GOT3 (cell line): ENCODE data around the gene PSMC3.
A peak's percentile ranks its signal among the peaks of the same experiment; 100 is the strongest.

ENCODE experiments used
- DNase-seq: peaks from one replicate; lab custom pipeline; 2025; ENCODE audit warnings: mixed read lengths; lab: John Stamatoyannopoulos, UW

Gene PSMC3

DNA sequence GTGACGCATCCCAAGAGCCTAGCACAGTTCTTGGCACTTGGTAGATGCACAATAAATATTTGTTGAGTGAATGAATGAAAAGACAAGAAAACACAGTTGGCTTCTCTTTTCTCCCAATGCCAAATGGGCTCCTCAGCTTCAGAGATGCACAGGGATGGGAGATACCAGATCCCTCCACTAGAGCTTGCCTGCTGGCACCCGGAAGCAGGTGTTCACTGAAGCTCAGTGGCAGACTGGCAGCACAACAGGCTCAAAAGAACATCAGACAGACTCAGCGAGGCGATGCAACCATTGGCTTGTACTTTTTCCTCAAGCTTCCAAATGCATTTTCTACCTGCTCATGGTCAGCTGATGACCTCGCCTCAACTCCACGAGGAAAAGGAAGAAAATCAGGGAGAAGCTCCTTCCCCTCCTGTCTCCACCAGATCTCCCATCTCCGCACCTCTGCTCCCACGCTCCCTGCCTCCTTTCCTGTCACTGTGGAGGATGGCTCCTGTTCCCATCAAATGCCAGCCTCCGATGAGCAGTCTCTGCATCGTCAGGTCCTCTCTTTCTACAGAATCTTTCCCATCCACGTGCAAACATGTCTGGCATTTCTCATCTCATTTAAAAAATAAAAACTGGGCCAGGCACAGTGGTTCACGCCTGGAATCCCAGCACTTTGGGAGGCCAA is 16.9 kb upstream of the PSMC3 start:
- no peak for DNase-seq

DNA sequence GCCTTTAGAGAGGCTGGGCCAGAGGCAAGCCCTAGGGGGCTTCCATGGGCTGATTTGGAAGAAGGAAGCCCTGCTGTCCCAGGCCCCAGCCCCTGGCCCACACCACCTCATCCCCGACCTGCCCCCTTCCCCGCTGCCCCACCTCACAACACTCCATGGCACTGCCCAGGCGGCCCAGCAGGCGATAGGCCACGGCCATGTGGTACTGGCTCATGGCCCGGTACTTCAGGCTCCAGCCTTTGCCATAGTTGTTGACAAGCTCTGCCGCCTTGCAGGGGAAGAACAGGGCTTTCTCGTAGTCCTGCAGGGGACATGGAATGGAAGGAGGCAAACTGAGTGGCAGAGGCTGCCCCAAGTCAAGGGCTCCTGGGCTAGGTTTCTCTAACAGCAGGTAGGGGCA is 16.3 kb upstream of the PSMC3 start:
- DNase-seq, result no peak

DNA sequence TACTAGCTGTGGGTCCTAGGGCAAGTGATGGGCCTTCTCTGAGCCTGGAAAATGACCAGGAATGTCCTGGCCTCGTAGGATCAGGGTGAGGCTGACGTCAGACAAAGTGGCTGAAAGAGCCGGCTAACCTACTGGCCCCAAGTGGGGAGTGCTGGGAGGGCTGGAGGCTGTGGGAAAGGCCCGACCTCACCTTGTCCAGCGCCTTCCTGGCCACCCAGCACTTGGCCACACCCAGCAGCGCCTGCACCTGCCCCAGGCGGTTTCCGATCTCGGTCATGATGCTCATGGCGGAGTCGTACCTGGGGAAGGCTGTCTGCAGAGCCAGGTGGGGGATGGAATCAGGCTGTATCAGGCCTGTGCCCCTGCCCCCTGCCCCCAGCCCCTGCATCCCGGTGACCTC is 15.2 kb upstream of the PSMC3 start:
- no peak for DNase-seq

DNA sequence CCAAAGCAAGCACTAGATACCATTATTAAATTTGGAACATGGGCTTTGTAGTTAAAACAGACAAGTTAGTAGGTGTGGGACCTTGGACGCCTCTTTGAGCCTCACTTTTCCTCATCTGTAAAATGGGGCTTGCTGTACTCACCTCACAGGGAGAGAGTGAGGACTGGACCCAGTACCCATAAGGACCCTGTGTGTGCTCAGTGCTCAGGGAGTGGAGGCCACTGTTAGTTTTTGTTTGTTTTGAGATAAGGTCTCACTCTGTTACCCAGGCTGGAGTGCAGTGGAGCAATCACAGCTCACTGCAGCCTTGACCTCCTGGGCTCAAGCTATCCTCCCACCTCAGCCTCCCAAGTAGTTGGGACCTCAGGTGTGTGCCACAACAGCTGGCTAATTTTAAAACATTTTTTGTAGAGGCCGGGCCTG is 13.8 kb upstream of the PSMC3 start:
- no peak for DNase-seq

DNA sequence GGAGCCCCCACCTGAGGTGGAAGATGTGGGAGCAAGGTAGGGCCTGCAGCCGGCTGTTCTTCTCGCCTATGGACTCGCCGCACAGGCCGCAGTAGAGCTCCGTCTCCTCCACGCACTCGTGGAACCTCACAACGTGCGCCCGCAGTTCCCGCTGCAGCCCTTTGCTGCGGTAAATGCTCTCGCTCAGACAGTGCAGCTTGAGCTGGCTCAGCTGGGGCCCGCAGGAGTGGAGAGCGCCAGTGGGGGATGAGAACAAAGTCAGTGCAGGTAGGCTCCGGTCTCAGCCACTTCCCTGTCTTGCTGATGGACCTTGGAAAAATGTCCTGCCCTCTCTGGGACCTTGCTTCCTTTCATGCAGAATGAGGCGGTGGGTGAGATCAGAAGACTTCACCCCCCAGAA is 12.5 kb upstream of the PSMC3 start:
- DNase-seq, result no peak

DNA sequence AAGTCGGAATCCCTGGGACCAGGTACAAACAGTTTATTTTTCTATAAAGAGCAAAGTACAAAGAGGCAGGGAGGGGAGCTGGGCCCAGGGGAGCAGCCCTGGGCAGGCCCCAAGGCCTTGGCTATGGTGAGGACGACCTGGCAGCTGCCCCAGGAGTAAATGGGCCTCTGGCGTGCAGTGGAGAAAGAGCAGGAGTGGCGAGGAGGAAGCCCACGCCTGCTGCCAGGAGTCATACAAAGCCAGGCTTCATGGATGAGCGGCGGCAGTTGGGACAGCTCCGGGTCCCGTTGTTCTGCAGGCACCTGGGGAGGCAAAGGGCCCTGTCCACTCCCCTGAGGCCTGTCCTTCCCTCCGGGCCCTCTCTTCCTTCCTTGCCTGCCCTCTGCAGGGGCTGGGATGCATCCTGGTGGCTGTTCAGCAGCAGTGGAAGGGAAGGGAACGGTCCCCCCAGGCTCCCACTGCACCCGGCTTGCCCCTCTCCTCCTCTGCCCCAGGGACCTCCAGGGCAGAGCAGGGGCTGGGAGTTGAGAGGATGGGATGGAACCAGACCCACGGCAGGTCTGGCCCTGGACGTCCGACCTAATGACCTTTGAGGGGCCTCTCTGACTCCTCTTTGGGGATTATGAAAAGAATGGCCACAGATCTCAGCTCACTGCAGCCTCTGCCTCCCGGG is 11.6 kb upstream of the PSMC3 start:
- no peak for DNase-seq

DNA sequence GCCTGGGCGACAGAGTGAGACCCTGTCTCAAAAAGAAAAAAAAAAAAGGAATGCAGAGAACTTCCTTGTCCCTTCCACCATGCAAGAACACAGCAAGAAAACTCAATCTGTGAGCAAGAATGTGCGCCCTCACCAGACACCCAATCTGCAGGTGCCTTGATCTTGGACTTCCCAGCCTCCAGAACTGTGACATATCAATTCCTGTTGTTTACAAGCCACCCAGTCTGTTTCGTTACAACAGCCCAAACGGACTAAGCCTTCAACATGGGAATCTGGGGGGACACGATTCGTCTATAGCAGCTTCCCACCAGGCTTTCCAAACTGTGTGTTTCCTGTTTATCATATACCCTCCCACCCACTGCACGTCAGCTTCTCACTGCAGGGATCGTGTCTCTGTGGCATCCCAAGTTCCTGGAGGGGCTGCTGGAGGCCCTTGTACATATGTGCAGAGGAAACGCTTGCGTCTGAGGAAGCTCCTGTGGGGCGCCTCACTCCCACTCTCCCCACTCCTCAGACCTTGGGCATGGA is 11.0 kb upstream of the PSMC3 start:
- no peak for DNase-seq

DNA sequence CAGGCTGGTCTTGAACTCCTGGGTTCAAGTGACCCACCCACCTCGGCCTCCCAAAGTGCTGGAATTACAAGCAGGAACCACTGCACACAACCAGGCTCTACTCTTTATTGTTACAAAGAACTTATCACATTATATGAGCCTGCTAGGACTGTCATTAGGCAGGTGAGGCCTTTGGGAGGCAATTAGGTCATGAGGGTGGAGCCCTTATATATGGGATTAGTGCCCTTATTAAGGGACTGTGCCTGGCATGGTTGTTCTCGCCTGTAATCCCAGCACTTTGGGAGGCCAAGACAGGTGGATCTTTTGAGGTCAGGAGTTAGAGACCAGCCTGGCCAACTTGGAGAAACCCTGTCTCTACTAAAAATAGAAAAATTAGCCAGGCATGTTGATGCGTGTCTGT is 10.5 kb upstream of the PSMC3 start:
- DNase-seq, result no peak

DNA sequence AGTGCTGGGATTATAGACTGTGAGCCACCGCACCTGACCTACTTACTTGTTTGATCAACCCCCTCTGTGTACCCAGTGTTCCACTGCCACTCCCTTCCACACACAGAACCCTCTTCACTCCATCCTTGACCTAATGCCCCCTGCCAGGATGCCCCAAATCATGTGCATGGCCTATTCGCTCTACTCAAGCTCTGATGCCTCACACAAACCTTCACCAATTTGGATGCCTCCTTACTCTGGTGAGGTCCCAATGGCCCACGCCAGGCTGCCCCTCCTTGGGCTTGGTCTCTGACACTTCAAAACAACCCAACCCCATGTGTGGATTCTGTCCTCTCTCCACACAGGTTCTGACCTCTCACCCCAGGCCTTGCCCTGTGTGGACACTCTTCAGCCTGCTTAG is 9.4 kb upstream of the PSMC3 start:
- DNase-seq, result no peak

DNA sequence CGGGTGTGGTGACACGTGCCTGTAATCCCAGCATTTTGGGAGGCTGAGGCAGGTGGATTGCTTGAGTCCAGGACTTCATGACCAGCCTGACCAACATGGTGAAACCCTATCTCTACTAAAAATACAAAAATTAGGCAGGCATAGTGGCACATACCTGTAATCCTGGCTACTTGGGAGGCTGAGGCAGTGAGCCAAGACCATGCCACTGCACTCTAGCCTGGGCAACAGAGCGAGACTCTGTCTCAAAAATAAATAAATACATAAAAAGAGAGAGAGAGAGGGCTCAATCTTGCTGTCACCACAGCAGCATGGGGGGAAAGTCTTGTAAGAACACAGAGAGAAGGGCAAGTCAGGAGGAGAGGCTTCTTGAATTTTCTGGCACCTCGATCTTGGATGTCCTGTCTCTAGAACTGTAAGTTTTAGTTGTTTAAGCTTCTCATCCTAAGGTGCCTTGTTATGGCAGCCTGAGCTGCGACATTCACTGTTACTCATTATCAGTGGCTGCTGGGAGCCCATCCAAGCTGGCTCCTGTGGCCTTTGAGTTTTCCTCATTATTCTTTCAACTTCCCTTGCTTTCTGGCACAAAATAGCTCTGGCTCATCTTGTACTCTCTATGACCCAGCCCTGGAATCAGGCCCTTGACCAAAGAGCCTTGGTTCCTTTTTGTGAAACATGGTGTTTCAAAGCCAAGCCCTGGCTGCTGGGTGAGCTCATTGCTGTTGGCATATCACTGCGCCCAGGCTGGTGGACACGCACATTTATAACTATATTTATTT is 8.0 kb upstream of the PSMC3 start:
- DNase-seq, result peak; percentile 11

DNA sequence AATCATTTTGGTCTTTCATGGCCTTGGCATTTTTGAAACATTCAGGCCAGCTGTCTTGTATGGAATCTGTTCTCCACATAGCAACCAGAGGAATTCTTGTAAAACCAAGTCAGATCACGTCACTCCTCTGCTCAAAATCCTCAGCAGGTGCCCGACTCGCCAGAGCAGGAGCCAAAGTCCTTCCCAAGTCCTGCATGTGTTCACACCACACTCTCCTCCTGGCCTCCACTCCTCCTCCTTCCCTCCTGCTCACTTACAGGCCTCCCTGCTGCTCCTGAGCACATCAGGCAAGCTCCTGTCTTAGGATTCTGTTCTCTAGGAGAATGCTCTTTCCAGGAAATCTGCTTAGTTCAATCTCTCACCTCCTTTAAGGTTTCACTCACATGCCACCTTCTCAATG is 6.9 kb upstream of the PSMC3 start:
- no peak for DNase-seq

DNA sequence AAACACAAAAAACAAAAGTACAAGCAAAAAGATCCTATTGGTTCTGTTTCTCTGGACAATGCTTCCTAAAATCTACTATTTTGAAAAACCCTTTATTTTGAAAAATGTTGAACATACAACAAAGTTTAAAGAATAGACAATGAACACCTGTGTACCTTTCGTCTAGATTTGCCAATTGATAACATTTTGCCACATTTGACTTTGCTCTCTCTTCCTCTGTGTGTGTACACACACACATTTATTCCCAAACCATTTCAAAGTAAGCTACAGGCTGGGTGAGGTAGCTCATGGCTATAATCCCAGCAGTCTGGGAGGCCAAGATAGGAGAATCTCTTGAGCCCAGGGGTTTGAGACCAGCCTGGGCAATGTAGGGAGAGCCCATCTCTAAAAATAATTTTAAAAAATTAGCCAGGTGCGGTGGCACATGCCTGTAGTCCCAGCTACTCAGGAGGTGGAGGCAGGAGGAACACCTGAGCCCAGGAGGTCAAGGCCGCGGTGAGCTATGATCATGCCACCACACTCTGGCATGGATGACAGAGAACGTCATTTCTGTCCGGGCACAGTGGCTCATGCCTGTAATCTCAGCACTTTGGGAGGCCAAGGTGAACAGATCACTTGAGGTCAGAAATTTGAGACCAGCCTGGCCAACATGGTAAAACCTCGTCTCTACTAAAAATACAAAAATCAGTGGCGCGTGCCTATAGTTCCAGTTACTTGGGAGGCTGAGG is 5.3 kb upstream of the PSMC3 start:
- DNase-seq, result no peak

DNA sequence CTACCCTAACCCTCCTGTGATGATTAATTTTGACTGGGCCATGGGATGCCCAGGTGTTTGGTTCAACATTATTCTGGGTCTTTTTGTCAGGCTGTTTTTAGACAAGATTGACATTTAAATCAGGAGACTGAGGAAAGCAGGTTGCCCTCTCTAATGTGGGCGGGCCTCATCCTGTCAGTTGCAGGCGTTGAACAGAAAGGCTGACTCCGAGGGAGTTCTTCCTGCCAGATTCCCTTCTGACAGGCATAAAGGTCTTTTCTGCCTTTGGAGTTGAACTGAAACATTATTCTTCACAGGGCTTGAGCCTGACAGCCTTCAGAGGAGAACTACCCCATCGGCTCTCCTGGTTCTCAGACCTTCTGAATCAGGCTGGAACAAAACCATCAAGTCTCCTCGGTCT is 4.3 kb upstream of the PSMC3 start:
- DNase-seq, result no peak

DNA sequence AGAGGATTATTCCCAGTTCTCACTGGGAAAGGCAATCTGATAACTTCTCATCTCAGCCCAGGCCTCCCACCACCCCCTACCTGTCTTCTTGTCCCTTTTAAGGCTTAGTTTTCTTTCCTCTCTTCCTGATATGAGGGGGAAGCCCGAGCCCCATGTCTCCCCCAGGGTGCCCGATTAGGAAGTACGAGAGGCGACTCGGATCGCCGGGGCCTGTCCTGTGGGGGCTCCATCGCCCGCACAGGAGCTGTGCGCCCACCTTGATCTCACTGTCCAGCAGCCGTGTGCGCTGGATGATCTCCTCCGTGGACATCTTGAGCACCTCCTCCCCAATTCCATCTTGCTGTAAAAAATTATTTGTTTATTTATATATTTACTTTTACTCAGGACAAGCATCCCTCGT is 628 bp downstream of the PSMC3 start:
- no peak for DNase-seq

DNA sequence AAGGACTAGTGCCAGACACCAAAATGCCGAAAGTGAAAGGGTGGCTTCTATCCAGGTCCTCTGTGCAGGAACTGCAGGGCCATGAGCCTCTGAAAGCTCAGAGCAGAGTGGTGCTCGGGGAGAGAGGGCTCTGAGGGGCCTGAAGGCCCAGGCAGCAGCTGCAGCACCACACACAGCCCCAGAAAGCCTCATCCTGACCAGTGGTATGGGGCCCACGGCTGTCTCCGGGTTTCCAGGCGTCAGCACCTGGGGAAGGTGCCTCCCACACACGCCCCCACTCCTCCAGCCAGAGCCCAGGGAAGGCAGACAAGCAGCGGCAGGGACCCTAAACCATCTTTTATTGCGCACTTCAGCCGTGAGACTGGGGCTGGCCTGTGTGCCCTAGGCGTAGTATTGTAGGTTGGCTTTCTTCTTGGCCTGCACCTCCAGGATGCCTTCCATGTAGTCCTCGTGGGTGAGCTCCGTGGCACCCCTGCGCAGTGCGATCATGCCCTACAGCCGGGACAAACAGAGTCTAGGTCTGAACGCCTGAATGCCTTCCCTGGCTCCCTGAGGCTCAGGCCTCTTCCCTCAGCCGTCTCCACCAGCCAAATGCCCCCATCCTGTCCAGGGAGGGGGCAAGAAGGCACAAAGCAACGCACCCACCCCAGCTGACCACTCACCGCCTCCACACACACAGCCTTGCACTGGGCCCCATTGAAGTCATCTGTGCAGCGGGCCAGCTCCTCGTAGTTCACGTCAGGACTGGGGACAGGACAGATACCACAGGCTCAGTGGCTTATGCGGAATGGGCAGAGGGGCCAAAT is 7.6 kb downstream of the PSMC3 start:
- DNase-seq, result no peak

DNA sequence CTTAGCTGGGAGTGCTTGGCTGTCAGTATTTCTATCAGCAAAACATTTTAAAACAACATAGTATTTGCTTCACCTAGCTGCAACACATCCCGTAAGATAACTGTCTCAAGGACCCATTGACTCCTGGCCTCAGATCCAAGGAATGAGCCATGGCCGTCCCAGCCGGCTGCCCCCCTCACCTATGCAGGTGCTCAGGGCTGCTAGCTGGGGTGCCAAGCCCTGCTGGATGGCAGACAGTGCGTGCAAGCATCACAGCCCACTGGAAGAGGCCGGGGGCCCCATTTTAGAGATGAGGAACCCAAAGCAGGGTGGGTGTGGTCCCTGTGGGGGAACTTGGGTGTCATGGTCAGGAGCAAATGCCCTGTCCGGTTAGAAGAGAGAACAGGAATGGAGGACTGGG is 8.5 kb downstream of the PSMC3 start:
- DNase-seq, result no peak

DNA sequence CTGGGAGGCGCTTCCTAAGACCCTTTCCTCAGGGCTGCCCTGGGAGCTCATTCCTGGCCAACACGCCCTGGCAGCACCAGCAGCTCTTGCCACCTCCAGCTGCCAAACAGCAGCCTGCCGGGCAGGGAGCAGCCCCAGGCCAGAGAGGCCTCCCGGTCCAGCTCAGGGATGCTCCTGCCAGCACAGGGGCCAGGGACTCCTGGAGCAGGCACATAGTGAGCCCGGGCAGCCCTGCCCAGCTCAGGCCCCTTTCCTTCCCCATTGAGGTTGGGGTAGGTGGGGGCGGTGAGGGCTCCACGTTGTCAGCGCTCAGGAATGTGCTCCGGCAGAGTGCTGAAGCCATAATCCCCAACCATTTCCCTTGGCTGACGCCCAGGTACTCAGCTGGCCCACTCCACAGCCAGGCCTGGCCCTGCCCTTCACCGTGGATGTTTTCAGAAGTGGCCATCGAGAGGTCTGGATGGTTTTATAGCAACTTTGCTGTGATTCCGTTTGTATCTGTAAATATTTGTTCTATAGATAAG is 10.2 kb downstream of the PSMC3 start:
- peak; percentile 43 for DNase-seq

DNA sequence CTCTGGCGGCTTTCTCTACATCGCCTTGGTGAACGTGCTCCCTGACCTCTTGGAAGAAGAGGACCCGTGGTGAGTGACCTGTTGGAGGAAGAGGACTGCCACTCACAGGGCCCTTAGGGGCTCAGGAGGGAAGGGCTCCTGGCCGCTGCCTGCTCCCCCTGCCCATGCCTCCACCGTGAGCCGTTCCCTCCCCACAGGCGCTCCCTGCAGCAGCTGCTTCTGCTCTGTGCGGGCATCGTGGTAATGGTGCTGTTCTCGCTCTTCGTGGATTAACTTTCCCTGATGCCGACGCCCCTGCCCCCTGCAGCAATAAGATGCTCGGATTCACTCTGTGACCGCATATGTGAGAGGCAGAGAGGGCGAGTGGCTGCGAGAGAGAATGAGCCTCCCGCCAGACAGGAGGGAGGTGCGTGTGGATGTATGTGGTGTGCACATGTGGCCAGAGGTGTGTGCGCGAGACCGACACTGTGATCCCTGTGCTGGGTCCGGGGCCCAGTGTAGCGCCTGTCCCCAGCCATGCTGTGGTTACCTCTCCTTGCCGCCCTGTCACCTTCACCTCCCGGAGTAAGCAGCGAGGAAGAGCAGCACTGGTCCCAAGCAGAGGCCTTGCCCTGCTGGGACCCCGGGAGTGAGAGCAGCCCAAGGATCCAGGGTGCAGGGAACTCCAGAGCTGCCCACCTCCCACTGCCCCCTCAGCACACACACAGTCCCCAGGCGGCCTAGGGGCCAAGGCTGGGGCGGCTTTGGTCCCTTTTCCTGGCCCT is 11.0 kb downstream of the PSMC3 start:
- DNase-seq, result no peak

DNA sequence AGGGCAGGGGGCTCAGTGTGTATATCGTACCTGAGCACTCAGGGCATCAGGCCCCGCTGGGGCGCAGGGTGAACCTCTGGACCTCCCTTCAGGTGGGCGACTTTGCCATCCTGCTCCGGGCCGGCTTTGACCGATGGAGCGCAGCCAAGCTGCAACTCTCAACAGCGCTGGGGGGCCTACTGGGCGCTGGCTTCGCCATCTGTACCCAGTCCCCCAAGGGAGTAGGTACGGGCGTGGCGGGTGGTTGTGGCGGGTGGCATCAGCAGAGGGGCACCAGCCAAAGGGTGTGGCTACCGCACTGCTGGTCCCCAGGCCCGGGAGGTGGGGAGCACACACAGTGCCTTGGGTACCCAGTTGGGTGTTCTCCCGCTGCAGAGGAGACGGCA is 11.6 kb downstream of the PSMC3 start:
- DNase-seq, result no peak

DNA sequence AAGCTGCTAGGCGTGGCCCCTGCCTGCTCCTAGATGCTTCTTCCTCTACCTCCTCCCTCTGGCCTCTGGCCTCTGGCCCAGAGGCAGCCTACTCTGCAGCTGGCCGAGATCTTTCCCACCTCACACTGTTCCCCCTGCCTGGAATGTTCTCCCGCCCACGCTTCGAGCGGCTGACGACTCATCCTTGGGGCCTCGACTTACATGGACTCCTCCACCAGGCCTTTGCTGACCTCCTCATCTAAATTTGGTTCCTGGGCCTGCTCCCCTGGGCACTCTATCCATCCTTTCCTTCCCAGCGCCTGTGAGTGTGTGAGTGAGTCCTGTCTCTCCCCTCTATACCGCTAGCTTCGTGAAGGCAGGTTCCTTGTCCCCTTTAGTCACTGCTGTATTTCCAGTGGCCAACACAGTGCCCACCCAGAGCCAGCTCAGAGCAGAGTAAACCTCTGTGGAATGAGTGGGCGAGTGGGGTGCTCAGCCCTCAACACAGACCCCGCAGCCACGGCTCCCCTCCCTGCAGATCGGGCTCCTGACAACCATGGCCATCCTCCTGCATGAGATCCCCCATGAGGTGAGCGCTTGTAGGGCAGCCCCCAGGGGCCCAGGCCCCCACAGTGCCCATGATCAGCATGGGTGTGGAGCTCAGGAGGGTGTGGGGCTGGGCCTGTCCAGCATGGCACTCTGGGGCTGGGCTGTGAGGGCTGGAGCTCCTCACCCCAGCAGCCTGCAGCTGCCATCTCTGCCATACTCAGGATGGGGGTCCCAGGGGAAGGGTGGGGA is 12.1 kb downstream of the PSMC3 start:
- DNase-seq, result no peak
